K562 (cell line): ENCODE data around the gene VENTX.
"Not testable (repeated sequence)": the region's sequence is repeated elsewhere in the genome, so short reads cannot be mapped to it uniquely, and the experiment has no call there.

Experiments used
- ARHGAP35 ChIP-seq: fragments of 450-650 bp; IDR thresholded peaks from 2 replicates; pipeline ENCODE4 v1.6.1; 2018; ENCODE audit not compliant: partially characterized antibody
- ATF7 ChIP-seq: fragments of 450-650 bp; IDR thresholded peaks from 2 replicates; pipeline ENCODE4 v1.7.1; 2014; ENCODE audit warnings: mild to moderate bottlenecking, moderate library complexity
- CBX2 ChIP-seq: fragments of 200-600 bp; sonication (generic); IDR thresholded peaks from one replicate; pipeline ENCODE4 v1.6.1; 2012; ENCODE audit warnings: mild to moderate bottlenecking, low read length, inconsistent platforms; ENCODE audit not compliant: insufficient read depth, poor library complexity, severe bottlenecking
- NFIC ChIP-seq: fragments of 450-650 bp; IDR thresholded peaks from 2 replicates; pipeline ENCODE4 v1.6.1; 2017; ENCODE audit warnings: mild to moderate bottlenecking, inconsistent platforms
- POLR2A ChIP-seq: fragments of 450-650 bp; conservative IDR thresholded peaks from 2 replicates; pipeline ENCODE4 v1.6.1; 2016
- REST ChIP-seq, 2 experiments: fragments of 450-650 bp; formaldehyde crosslinking in 1 of 2; IDR thresholded peaks; 2 replicates each; pipeline versions ENCODE4 v1.4.0 to v1.6.1; 2014 to 2020; ENCODE audit warnings: mild to moderate bottlenecking in 2 of 2, borderline replicate concordance in 1 of 2, low read depth in 1 of 2
- SIX5 ChIP-seq, 2 experiments: IDR thresholded peaks; 2 replicates each; pipeline ENCODE4 v1.6.1; 2011; ENCODE audit warnings: low read length in 2 of 2, borderline replicate concordance in 1 of 2, low read depth in 1 of 2, mild to moderate bottlenecking in 1 of 2, moderate library complexity in 1 of 2; ENCODE audit not compliant: insufficient read depth in 1 of 2
- STAT6 ChIP-seq: sonication (generic); formaldehyde crosslinking; IDR thresholded peaks from 2 replicates; pipeline ENCODE4 v1.8.1; 2023; ENCODE audit warnings: mild to moderate bottlenecking, missing genetic modification reagents
- ZC3H11A ChIP-seq: IDR thresholded peaks from 2 replicates; pipeline ENCODE4 v1.6.1; 2012; ENCODE audit warnings: low read depth, low read length, improper control_type of control experiment
- ZFX ChIP-seq: sonication (generic); formaldehyde crosslinking; IDR thresholded peaks from 2 replicates; pipeline ENCODE4 v1.8.0; 2022; ENCODE audit warnings: mild to moderate bottlenecking, missing genetic modification reagents, moderate library complexity
- TF ChIP-seq, protein P1 (sequence below): fragments of 200-600 bp; sonication (generic); IDR thresholded peaks from one replicate; pipeline ENCODE4 v1.6.1; 2012; ENCODE audit warnings: mild to moderate bottlenecking, low read depth, low read length, inconsistent platforms

- TF ChIP-seq ZFX; POLR2A; NFIC; SIX5 (IDR thresholded peaks at IDR 0.05; ENCODE audit: borderline replicate concordance in 1 of 2, insufficient read depth in 1 of 2, low read depth in 1 of 2, low read length in 2 of 2); ATF7; CBX2; ZC3H11A; REST (IDR thresholded peaks at IDR 0.05; ENCODE audit: borderline replicate concordance); REST (CRISPR knock-in tag; IDR thresholded peaks at IDR 0.05; ENCODE audit: low read depth); ARHGAP35; STAT6: not testable (repeated sequence)
- TF ChIP-seq, protein P1, sequence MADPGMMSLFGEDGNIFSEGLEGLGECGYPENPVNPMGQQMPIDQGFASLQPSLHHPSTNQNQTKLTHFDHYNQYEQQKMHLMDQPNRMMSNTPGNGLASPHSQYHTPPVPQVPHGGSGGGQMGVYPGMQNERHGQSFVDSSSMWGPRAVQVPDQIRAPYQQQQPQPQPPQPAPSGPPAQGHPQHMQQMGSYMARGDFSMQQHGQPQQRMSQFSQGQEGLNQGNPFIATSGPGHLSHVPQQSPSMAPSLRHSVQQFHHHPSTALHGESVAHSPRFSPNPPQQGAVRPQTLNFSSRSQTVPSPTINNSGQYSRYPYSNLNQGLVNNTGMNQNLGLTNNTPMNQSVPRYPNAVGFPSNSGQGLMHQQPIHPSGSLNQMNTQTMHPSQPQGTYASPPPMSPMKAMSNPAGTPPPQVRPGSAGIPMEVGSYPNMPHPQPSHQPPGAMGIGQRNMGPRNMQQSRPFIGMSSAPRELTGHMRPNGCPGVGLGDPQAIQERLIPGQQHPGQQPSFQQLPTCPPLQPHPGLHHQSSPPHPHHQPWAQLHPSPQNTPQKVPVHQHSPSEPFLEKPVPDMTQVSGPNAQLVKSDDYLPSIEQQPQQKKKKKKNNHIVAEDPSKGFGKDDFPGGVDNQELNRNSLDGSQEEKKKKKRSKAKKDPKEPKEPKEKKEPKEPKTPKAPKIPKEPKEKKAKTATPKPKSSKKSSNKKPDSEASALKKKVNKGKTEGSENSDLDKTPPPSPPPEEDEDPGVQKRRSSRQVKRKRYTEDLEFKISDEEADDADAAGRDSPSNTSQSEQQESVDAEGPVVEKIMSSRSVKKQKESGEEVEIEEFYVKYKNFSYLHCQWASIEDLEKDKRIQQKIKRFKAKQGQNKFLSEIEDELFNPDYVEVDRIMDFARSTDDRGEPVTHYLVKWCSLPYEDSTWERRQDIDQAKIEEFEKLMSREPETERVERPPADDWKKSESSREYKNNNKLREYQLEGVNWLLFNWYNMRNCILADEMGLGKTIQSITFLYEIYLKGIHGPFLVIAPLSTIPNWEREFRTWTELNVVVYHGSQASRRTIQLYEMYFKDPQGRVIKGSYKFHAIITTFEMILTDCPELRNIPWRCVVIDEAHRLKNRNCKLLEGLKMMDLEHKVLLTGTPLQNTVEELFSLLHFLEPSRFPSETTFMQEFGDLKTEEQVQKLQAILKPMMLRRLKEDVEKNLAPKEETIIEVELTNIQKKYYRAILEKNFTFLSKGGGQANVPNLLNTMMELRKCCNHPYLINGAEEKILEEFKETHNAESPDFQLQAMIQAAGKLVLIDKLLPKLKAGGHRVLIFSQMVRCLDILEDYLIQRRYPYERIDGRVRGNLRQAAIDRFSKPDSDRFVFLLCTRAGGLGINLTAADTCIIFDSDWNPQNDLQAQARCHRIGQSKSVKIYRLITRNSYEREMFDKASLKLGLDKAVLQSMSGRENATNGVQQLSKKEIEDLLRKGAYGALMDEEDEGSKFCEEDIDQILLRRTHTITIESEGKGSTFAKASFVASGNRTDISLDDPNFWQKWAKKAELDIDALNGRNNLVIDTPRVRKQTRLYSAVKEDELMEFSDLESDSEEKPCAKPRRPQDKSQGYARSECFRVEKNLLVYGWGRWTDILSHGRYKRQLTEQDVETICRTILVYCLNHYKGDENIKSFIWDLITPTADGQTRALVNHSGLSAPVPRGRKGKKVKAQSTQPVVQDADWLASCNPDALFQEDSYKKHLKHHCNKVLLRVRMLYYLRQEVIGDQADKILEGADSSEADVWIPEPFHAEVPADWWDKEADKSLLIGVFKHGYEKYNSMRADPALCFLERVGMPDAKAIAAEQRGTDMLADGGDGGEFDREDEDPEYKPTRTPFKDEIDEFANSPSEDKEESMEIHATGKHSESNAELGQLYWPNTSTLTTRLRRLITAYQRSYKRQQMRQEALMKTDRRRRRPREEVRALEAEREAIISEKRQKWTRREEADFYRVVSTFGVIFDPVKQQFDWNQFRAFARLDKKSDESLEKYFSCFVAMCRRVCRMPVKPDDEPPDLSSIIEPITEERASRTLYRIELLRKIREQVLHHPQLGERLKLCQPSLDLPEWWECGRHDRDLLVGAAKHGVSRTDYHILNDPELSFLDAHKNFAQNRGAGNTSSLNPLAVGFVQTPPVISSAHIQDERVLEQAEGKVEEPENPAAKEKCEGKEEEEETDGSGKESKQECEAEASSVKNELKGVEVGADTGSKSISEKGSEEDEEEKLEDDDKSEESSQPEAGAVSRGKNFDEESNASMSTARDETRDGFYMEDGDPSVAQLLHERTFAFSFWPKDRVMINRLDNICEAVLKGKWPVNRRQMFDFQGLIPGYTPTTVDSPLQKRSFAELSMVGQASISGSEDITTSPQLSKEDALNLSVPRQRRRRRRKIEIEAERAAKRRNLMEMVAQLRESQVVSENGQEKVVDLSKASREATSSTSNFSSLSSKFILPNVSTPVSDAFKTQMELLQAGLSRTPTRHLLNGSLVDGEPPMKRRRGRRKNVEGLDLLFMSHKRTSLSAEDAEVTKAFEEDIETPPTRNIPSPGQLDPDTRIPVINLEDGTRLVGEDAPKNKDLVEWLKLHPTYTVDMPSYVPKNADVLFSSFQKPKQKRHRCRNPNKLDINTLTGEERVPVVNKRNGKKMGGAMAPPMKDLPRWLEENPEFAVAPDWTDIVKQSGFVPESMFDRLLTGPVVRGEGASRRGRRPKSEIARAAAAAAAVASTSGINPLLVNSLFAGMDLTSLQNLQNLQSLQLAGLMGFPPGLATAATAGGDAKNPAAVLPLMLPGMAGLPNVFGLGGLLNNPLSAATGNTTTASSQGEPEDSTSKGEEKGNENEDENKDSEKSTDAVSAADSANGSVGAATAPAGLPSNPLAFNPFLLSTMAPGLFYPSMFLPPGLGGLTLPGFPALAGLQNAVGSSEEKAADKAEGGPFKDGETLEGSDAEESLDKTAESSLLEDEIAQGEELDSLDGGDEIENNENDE, result not testable (repeated sequence)
Measured at GRCh38 chr10:133221756-133222155, 15.9 kb upstream of the VENTX start.
